ENCODE results near the gene GFOD1. TPM values are rescaled to one million over a fixed set of nuclear protein-coding genes. Genes with fewer than 3 reads are reported as not detected.

The GFOD1 gene
- total and polyA plus RNA-seq, 7 donors: 2.3 to 18.3 (median 13.3) TPM

DNA sequence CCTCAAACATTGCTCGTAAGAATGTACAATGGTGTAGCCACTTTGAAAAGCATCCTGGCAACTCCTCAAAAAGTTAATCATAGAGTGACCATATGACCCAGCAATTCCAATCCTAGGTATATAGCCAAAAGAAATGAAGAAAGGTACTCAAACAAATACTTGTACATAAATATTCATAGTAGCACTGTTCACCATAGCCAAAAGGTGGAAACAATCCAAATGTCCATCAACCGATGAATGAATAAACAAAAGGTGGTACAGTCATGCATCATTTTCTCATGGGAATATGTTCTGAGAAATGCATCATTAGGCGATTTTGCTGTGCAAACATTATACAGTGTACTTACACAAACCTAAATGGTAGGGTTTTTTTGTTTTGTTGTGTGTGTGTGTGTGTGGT lies 84.7 kb downstream of the GFOD1 start:
- TF ChIP-seq POLR2A (IDR thresholded peaks at IDR 0.05) (no peak), EP300 (IDR thresholded peaks at IDR 0.05) (no peak), POLR2AphosphoS5 (IDR thresholded peaks at IDR 0.05) (no peak)
- TF ChIP-seq, protein P1, sequence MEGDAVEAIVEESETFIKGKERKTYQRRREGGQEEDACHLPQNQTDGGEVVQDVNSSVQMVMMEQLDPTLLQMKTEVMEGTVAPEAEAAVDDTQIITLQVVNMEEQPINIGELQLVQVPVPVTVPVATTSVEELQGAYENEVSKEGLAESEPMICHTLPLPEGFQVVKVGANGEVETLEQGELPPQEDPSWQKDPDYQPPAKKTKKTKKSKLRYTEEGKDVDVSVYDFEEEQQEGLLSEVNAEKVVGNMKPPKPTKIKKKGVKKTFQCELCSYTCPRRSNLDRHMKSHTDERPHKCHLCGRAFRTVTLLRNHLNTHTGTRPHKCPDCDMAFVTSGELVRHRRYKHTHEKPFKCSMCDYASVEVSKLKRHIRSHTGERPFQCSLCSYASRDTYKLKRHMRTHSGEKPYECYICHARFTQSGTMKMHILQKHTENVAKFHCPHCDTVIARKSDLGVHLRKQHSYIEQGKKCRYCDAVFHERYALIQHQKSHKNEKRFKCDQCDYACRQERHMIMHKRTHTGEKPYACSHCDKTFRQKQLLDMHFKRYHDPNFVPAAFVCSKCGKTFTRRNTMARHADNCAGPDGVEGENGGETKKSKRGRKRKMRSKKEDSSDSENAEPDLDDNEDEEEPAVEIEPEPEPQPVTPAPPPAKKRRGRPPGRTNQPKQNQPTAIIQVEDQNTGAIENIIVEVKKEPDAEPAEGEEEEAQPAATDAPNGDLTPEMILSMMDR (IDR thresholded peaks at IDR 0.05): no peak
- Histone ChIP-seq H3K27me3 (no peaks in the 10 kb centered on the region), H3K27ac (no peak overlapping the region), H3K4me1 (peaks cover 0 to 41% (median 23%) of the 10 kb centered on the region in 4 donors), H3K36me3 (no peaks in the 10 kb centered on the region), H3K4me3 (no peak overlapping the region), H3K9me3 (no peaks in the 10 kb centered on the region)
- DNase-seq: no peak
- intact Hi-C loops (cut with DNase I): no loop called here
- WGBS, 2 donors: 91 to 97% methylated on average over 3 of the region's 3 CpGs

DNA sequence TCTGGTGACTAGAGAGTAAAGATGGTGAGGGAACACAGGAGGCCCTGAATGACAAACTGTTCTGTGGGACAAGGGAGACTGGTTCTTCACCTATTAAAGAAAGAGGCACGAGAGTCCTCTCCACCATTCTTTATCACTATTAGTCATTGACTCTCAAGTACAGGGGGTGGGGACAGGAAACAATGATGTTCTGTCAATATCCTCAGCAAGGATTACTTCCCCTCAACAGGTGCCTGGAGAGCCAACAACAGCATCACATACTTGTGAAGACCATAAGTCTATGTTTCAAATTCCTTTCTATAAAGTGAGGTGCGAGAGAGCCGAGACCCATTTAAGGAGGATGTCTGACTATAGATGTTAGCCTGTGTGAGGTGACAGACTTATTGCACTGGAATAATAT lies 86.6 kb downstream of the GFOD1 start:
- no peak overlapping the region for H3K27ac ChIP-seq
- H3K4me1 ChIP-seq: peaks cover 0 to 43% (median 26%) of the 10 kb centered on the region in 4 donors
- WGBS, 2 donors: 86 to 90% methylated on average over 3 of the region's 3 CpGs
- DNase-seq: no peak
- no peak overlapping the region for H3K4me3 ChIP-seq
- H3K36me3 ChIP-seq: no peaks in the 10 kb centered on the region
- TF ChIP-seq POLR2AphosphoS5 (IDR thresholded peaks at IDR 0.05) (no peak), POLR2A (IDR thresholded peaks at IDR 0.05) (no peak), EP300 (IDR thresholded peaks at IDR 0.05) (no peak)
- TF ChIP-seq, protein P1 (IDR thresholded peaks at IDR 0.05): no peak
- H3K9me3 ChIP-seq: no peaks in the 10 kb centered on the region
- H3K27me3 ChIP-seq: no peaks in the 10 kb centered on the region
- intact Hi-C loops (cut with DNase I): no loop called here

DNA sequence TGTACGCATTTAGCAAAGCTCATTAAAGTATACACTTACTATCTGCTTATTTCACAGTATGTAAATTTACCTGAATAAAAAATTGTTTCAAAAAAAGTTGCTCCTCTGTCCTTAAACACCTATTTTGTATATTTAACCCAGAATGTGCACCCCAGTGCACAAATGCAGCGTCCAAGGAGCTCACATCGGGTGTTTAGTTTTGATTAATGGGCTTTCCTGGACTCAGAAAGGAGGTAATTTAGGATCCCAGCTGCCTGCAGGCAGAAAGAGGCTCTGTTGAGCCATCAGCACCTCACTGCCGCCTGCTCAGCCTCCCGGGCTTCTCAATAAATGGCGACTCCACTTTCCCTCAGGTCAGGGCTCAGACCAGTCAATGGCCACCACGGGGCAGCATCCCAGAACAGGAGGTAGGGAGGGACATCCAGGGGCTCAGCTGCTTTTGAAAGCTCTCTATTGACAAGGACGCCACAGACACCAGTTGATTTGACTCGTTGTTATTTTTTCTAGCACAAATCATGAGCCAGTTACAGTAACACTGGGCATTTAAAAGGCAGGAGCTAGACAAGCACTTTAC lies 88.9 kb downstream of the GFOD1 start:
- Histone ChIP-seq H3K9me3 (no peaks in the 10 kb centered on the region), H3K27ac (no peak overlapping the region), H3K36me3 (no peaks in the 10 kb centered on the region), H3K27me3 (no peaks in the 10 kb centered on the region), H3K4me3 (no peak overlapping the region), H3K4me1 (peaks cover 0 to 43% (median 33%) of the 10 kb centered on the region in 4 donors)
- WGBS, 2 donors: 88 to 91% methylated on average over 9 of the region's 9 CpGs
- no peak for DNase-seq
- TF ChIP-seq, protein P1 (IDR thresholded peaks at IDR 0.05): no peak
- no peak for TF ChIP-seq POLR2A (IDR thresholded peaks at IDR 0.05)
- TF ChIP-seq EP300 (IDR thresholded peaks at IDR 0.05): no peak
- TF ChIP-seq POLR2AphosphoS5 (IDR thresholded peaks at IDR 0.05): no peak
- intact Hi-C loops (cut with DNase I): no loop called here

DNA sequence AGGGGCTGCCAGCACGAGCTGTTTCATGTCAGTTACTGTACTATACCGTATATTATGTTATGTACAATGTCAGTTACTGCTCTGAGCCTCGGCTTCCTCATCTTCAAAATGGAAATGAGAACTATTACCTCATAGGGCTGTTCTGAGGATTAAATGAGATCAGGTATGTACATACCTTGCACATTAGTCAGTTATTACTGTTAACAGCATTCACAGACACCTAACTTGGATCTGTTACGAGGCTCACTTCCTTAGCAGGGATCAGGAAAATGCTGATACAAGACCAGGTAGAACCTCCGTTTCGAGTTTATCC lies 89.4 kb downstream of the GFOD1 start:
- 60 to 69% methylated on average over 6 of the region's 6 CpGs for WGBS, 2 donors

More for the DNA sequence above, 89.4 kb downstream of the GFOD1 start:
- no peaks in the 10 kb centered on the region for H3K9me3 ChIP-seq
- H3K27me3 ChIP-seq: no peaks in the 10 kb centered on the region
- H3K4me3 ChIP-seq: no peak overlapping the region
- peak overlapping the region in 2 of 4 donors; percentile 39 to 55 for H3K27ac ChIP-seq
- TF ChIP-seq POLR2AphosphoS5 (IDR thresholded peaks at IDR 0.05) (no peak), POLR2A (IDR thresholded peaks at IDR 0.05) (no peak), EP300 (IDR thresholded peaks at IDR 0.05) (no peak)
- TF ChIP-seq, protein P1 (IDR thresholded peaks at IDR 0.05): no peak
- H3K4me1 ChIP-seq: peaks cover 0 to 43% (median 33%) of the 10 kb centered on the region in 4 donors
- intact Hi-C loops (cut with DNase I): no loop called here
- DNase-seq: no peak
- H3K36me3 ChIP-seq: no peaks in the 10 kb centered on the region

Measured in sigmoid colon (tissue), 7 donors.